SK-N-MC (cell line): ENCODE results near the gene FAM177A1.

Source experiments
- EZH2 ChIP-seq: fragments of 200-600 bp; sonication (generic); IDR thresholded peaks from one replicate; pipeline ENCODE4 v1.6.1; 2017; ENCODE audit warnings: antibody characterized with exemption
- FOXP2 ChIP-seq: optimal IDR thresholded peaks from 2 replicates; pipeline ENCODE3; 2011; ENCODE audit warnings: mild to moderate bottlenecking, moderate library complexity; ENCODE audit not compliant: insufficient read depth; ENCODE audit errors: extremely low read length, control extremely low read depth
- POLR2AphosphoS5 ChIP-seq: IDR thresholded peaks from 2 replicates; pipeline ENCODE4 v1.6.1; 2012; ENCODE audit warnings: mild to moderate bottlenecking, low read depth, low read length, borderline replicate concordance

DNA sequence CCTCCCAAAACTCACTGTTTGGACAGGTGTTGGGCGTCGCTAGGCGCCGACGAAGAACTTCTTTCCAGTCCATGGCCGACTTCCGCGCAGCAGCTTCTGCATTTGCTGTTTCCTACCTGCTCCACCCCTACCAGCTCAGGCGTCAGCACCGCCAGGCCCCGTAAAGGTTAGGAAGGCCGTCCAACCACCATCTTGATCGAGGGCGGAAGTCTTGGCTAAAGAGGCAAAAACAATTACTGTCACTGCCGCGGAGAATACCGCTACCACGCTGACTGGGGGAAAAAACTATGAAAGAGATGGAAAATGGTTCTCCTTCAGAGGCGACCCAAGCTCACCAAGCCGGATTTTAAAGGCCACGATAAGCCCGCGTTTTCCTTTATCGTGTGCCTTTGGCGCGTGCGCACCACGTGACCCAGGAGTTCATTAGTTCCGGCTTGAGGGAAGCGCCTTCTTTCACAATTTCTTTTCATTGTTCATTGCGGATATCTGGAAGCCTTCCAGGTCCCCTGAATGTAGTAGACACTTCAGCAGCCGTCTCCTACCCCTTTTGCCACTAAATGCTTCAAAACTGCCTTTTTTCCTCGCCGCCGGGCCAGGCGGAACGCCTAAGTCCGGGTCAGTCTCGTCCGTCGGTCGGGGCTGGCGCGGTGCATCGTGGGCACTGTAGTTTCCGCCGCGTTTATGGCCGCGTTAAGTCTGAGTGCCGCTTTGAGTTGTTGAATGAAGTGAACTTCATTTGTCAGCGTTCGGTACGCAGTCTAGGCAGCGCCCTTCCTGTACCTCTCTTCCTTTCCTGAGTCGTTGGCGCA lies 76.0 kb downstream of the FAM177A1 start, which contains the start of the genes PPP2R3C and PRORP:
- no peak for TF ChIP-seq EZH2
- peak; percentile 70; the same call in 1 of the 2 replicates for TF ChIP-seq POLR2AphosphoS5
- TF ChIP-seq FOXP2: no peak
